Sigmoid colon (tissue), 7 donors: ENCODE data around the gene ANKH. TPM values are rescaled to one million over a fixed set of nuclear protein-coding genes. Genes with fewer than 3 reads are reported as not detected.

ENCODE experiments used
- DNase-seq: peaks from one replicate; pipeline ENCODE4 v3.0.0-alpha.2; 2019
- H3K27ac ChIP-seq, 4 donors: fragments of 200-600 bp; sonication (generic); one replicate each; pipeline ENCODE4 v1.5.1; 2016 to 2019; ENCODE audit warnings: mild to moderate bottlenecking in 1 of 4
- H3K27me3 ChIP-seq, 3 donors: fragments of 200-600 bp; sonication (generic); one replicate each; pipeline ENCODE4 v1.5.1; 2019; ENCODE audit warnings: mild to moderate bottlenecking in 1 of 3
- H3K36me3 ChIP-seq, 4 donors: fragments of 200-600 bp; sonication (generic); one replicate each; pipeline ENCODE4 v1.5.1; 2016 to 2019
- H3K4me1 ChIP-seq, 4 donors: fragments of 200-600 bp; sonication (generic); one replicate each; pipeline ENCODE4 v1.5.1; 2017 to 2019
- H3K4me3 ChIP-seq, 4 donors: fragments of 200-600 bp; sonication (generic); one replicate each; pipeline ENCODE4 v1.5.1; 2017 to 2019; ENCODE audit warnings: mild to moderate bottlenecking in 2 of 4, moderate library complexity in 1 of 4
- H3K9me3 ChIP-seq, 4 donors: fragments of 200-600 bp in 3 of 4; sonication (generic) in 3 of 4; one replicate each; pipeline versions ENCODE4 v1.5.1 to v1.6.1; 2013 to 2019
- EP300 ChIP-seq, 4 donors: sonication (generic); formaldehyde crosslinking; IDR thresholded peaks; one replicate each; pipeline ENCODE4 v1.6.1; 2017; ENCODE audit warnings: antibody characterized with exemption in 4 of 4
- POLR2A ChIP-seq, 2 donors: fragments of 450-650 bp; IDR thresholded peaks; one replicate each; pipeline ENCODE4 v1.6.1; 2016; ENCODE audit warnings: antibody characterized with exemption in 2 of 2, mild to moderate bottlenecking in 2 of 2, moderate library complexity in 2 of 2
- POLR2AphosphoS5 ChIP-seq, 4 donors: sonication (generic); formaldehyde crosslinking; IDR thresholded peaks; one replicate each; pipeline ENCODE4 v1.6.1; 2017; ENCODE audit warnings: antibody characterized with exemption in 4 of 4
- WGBS, 2 donors: extraction: QIAGEN DNeasy Blood & Tissue Kit; methylation state at CpG; one replicate each; pipeline ENCODE4 v1.1.7; 2013; 5-methylcytosine and 5-hydroxymethylcytosine counted together
- intact Hi-C: fragments of 100-400 bp; cut with DNase I; formaldehyde crosslinking; loops from one replicate; pipeline ENCODE4 v1.15.1; 2023
- polyA plus RNA-seq, 3 donors: library from polyadenylated mRNA; stranded (reverse); fragments of 200-250 nt; gene quantifications; one replicate each; pipeline ENCODE4 v1.2.3, GENCODE V29; 2013
- small RNA-seq, 3 donors: library from RNA; depleted of rRNA; stranded (forward); fragments of <200 nt; gene quantifications; one replicate each; pipeline ENCODE3, GENCODE V24; 2016
- total RNA-seq, 4 donors: library from RNA; depleted of rRNA; stranded (reverse); fragments of >200 nt; gene quantifications; one replicate each; pipeline ENCODE4 v1.1.0, GENCODE V29; 2016
- TF ChIP-seq, protein P1 (sequence below), 4 experiments: fragments of 450-650 bp in 3 of 4; fragments of 200-600 bp in 1 of 4; IDR thresholded peaks; one replicate each; pipeline ENCODE4 v1.5.1; 2016 to 2019; ENCODE audit warnings: antibody characterized with exemption in 4 of 4, mild to moderate bottlenecking in 3 of 4, moderate library complexity in 2 of 4
- donor health status: healthy with polysubstance abuse.
- donor health status: Bipolar disorder and iron deficiency.
- donor health status: healthy.

ANKH gene
- total and polyA plus RNA-seq, 7 donors, result 16.4 to 49.9 (median 24.7) TPM

DNA sequence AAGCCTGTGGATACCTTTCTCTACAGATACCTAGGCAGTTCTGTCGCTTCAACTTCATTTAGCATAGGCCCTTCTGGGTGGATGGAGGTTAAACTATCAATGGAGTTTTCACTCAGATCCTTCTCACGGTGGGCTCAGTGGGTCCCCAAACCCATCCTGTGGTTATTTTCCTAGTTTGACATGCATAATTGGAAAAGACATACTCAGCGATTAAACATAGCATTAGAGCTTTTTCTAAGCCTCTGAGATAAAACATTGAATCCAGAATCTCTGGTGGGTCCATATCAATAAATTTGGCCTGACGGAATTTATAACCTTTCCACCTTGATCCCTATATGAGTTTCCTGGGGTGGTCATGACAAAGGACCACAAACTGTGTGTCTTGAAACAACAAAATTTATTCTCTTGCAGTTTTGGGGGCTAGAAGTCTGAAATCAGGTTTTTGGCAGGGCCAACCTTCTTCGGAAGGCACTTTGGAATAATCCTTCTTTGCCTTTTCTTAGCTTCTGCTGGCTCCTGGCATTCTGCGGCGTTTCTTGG, 208.8 kb downstream of the ANKH start:
- DNase-seq, result no peak
- Histone ChIP-seq H3K9me3 (no peaks in the 10 kb centered on the region), H3K4me3 (no peak overlapping the region), H3K27ac (peak overlapping the region; percentile 85 to 95 (median 92)), H3K4me1 (peaks cover 0 to 36% (median 32%) of the 10 kb centered on the region in 4 donors), H3K27me3 (no peaks in the 10 kb centered on the region), H3K36me3 (no peaks in the 10 kb centered on the region)
- no peak for TF ChIP-seq POLR2AphosphoS5 (IDR thresholded peaks at IDR 0.05)
- no peak for TF ChIP-seq POLR2A (IDR thresholded peaks at IDR 0.05)
- no peak for TF ChIP-seq EP300 (IDR thresholded peaks at IDR 0.05)
- TF ChIP-seq, protein P1, sequence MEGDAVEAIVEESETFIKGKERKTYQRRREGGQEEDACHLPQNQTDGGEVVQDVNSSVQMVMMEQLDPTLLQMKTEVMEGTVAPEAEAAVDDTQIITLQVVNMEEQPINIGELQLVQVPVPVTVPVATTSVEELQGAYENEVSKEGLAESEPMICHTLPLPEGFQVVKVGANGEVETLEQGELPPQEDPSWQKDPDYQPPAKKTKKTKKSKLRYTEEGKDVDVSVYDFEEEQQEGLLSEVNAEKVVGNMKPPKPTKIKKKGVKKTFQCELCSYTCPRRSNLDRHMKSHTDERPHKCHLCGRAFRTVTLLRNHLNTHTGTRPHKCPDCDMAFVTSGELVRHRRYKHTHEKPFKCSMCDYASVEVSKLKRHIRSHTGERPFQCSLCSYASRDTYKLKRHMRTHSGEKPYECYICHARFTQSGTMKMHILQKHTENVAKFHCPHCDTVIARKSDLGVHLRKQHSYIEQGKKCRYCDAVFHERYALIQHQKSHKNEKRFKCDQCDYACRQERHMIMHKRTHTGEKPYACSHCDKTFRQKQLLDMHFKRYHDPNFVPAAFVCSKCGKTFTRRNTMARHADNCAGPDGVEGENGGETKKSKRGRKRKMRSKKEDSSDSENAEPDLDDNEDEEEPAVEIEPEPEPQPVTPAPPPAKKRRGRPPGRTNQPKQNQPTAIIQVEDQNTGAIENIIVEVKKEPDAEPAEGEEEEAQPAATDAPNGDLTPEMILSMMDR (IDR thresholded peaks at IDR 0.05), result no peak
- WGBS, 2 donors, result 95 to 97% methylated on average over 7 of the region's 7 CpGs
- intact Hi-C loops, result loop anchor here (5.0 to 10.0 kb wide), 2 partner anchors 80 to 548 kb away; partner anchors contain the start of gene OTULINL

DNA sequence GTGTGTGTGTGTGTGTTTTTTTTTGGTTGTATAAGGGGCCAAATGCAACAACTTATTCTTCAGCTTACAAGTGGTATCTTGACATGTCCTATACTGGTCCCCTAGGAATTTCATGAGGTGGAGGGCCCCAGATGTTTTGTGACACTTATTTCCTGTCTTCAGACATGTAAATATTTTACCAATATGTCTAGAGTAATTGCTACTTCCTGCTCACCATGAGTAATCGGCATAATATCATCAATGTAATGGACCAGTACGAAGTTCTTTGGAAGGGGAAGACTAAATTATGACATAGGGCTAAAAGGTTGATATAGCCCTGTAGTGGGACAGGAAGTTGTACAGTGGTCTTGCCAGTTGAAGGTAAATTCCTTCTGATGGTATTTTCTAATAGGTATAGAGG, 210.7 kb downstream of the ANKH start:
- TF ChIP-seq POLR2A (IDR thresholded peaks at IDR 0.05), result no peak
- TF ChIP-seq, protein P1 (IDR thresholded peaks at IDR 0.05), result no peak
- no peak for TF ChIP-seq POLR2AphosphoS5 (IDR thresholded peaks at IDR 0.05)
- no peak for TF ChIP-seq EP300 (IDR thresholded peaks at IDR 0.05)
- no peak overlapping the region for H3K27ac ChIP-seq
- H3K4me1 ChIP-seq, result peaks cover 0 to 19% (median 14%) of the 10 kb centered on the region in 4 donors
- intact Hi-C loops, result loop anchor here (5.0 to 10.0 kb wide), 2 partner anchors 79 to 546 kb away; partner anchors contain the start of gene OTULINL
- no peaks in the 10 kb centered on the region for H3K9me3 ChIP-seq
- WGBS, 2 donors, result 66 to 80% methylated on average over 2 of the region's 2 CpGs
- H3K27me3 ChIP-seq, result no peaks in the 10 kb centered on the region
- no peaks in the 10 kb centered on the region for H3K36me3 ChIP-seq
- H3K4me3 ChIP-seq, result no peak overlapping the region
- DNase-seq, result no peak

DNA sequence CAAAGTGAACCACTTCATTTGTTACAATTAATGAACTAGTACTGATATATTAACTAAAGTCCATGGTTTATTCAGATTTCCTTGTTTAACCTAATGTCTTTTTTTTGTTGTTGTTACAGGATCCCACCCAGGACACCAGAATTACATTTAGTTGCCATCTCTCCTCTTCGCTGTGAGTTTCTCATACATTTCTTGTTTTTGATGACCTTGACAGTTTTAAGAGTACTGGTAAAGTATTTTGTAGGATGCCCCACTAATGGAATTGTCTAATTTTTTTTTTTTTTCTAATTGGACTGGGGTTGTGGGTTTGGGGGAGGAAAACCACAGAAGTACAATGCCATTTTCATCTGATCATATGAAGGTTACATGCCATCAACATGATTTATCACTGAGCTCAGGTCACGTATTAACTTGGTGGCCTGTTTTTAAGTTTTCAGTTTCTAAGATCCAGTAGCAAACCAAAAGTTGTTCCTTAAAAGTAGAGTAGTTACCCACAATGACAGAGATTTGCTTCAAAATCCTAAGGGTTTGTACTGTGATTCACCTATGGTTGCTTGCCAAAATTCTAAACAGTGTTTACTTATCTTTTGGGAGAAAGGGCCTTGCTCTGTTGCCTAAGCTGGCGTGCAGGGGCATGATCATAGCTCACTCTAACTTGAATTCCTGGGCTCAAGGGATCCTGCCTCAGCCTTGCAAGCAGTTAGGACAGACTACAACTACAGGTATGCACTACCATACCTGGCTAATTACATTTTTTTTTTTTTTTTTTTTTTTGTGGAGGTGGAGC, 211.6 kb downstream of the ANKH start:
- TF ChIP-seq POLR2A (IDR thresholded peaks at IDR 0.05), result no peak
- no peak overlapping the region for H3K4me3 ChIP-seq
- peaks cover 0 to 12% (median 8%) of the 10 kb centered on the region in 4 donors for H3K4me1 ChIP-seq
- H3K27me3 ChIP-seq, result no peaks in the 10 kb centered on the region
- no peaks in the 10 kb centered on the region for H3K9me3 ChIP-seq
- H3K36me3 ChIP-seq, result no peaks in the 10 kb centered on the region
- intact Hi-C loops, result loop anchor here (5.0 to 10.0 kb wide), 2 partner anchors 78 to 545 kb away; partner anchors contain the start of gene OTULINL
- WGBS, 2 donors, result 91 to 95% methylated on average over 3 of the region's 3 CpGs
- H3K27ac ChIP-seq, result no peak overlapping the region
- no peak for DNase-seq

DNA sequence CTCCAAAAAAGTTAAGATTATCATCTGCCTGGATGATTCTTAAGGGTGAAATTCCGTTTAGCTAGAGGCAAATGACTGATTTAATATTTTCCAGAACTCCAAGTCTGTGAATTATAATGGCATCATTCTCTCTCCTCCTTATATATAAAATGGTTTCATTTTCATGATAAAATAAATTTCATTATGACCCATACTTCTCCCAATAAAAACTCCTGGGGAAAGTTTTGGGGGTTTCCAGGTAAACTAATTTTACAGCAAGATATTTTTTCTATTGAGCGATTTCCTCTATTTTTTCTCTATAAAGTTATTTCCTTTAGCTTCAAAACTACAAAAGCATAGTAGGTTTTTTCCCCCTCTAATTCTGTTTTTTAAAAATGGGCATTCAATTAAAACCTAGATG, 214.7 kb downstream of the ANKH start:
- intact Hi-C loops, result no loop called here
- H3K4me3 ChIP-seq, result no peak overlapping the region

DNA sequence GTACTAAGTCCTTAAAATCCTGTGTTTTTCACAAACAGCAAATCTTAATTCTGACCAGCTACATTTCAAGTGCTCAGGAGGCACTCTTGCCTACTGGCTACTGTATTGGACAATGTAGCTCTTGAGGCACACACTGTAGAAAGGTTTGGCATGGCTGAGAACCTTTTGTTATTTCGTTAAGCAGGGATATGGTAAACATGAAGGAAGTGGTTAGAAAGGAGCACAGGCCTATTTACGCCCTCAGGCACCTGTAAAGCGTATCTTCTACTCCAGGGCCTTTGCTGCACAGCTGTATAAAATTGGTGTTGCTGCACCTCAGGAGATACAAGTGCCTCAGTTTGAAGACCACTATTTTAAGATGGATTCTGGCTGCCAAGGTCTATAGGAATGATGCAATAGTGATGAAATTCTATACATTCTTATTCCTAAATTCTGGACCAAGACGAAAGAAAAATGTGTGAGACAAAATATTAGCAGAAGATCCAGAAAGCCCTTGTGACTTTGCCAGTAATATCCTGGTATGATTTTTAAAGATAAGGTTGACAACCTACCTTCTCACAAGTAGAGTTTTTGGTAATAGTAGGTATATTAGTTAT, 216.3 kb downstream of the ANKH start:
- Histone ChIP-seq H3K4me3 (no peak overlapping the region), H3K4me1 (no peaks in the 10 kb centered on the region), H3K36me3 (no peaks in the 10 kb centered on the region), H3K27me3 (no peaks in the 10 kb centered on the region), H3K27ac (no peak overlapping the region), H3K9me3 (no peaks in the 10 kb centered on the region)
- 53 to 57% methylated on average over 4 of the region's 4 CpGs for WGBS, 2 donors
- TF ChIP-seq POLR2AphosphoS5 (IDR thresholded peaks at IDR 0.05), result no peak
- TF ChIP-seq POLR2A (IDR thresholded peaks at IDR 0.05), result no peak
- TF ChIP-seq, protein P1 (IDR thresholded peaks at IDR 0.05), result no peak
- no peak for TF ChIP-seq EP300 (IDR thresholded peaks at IDR 0.05)
- intact Hi-C loops, result no loop called here
- no peak for DNase-seq

More for the DNA sequence above, 214.7 kb downstream of the ANKH start:
- Histone ChIP-seq H3K27me3 (no peaks in the 10 kb centered on the region), H3K36me3 (no peaks in the 10 kb centered on the region), H3K4me1 (no peaks in the 10 kb centered on the region), H3K9me3 (no peaks in the 10 kb centered on the region), H3K27ac (no peak overlapping the region)
- no peak for DNase-seq
- 55 to 63% methylated on average over 2 of the region's 2 CpGs for WGBS, 2 donors
- TF ChIP-seq POLR2A (IDR thresholded peaks at IDR 0.05) (no peak), EP300 (IDR thresholded peaks at IDR 0.05) (no peak)

Small RNA genes within 50 kb of the gene (small RNA-seq; reads per million reads assigned to genes)
- gene HNRNPKP5 (0 reads per million in 3 donors), gene MIR4637 (0 reads per million in 3 donors)

Other genes starting within 250 kb of the ANKH start
- gene OTULIN, start 207.1 kb downstream of the ANKH start, total RNA-seq, result 10 to 100 TPM; 12.9 to 37.9 (median 19.8) TPM
- 10 to 100 TPM in 1 of 3 donors, 1 to 10 TPM in 2; 6.6 to 13.8 (median 6.7) TPM for gene OTULIN, start 207.1 kb downstream of the ANKH start, polyA plus RNA-seq